HG02571 (cell line): ENCODE measurements around the gene PRKCA.
"Not testable (repeated sequence)": the region's sequence is repeated elsewhere in the genome, so short reads cannot be mapped to it uniquely, and the experiment has no call there.

ENCODE experiments used
- ATAC-seq: cut with Tn5 transposase; IDR thresholded peaks from one replicate; pipeline ENCODE4 v1.9.1; 2021; ENCODE audit warnings: mild to moderate bottlenecking, moderate library complexity; ENCODE audit not compliant: unreplicated experiment

Gene PRKCA

GRCh38 chr17:66349521-66350254, 47.3 kb downstream of the PRKCA start:
- ATAC-seq = no peak

- not testable (repeated sequence) for ATAC-seq
Observed at GRCh38 chr17:66350576-66350975, 48.2 kb downstream of the PRKCA start.

- ATAC-seq = no peak
Observed at GRCh38 chr17:66351033-66351432, 48.6 kb downstream of the PRKCA start.

- ATAC-seq = no peak
Observed at GRCh38 chr17:66351701-66352100, 49.3 kb downstream of the PRKCA start.

- ATAC-seq = no peak
Observed at GRCh38 chr17:66353937-66354401, 51.6 kb downstream of the PRKCA start.

GRCh38 chr17:66354472-66354871, 52.1 kb downstream of the PRKCA start:
- no peak for ATAC-seq

- no peak for ATAC-seq
Observed at GRCh38 chr17:66354981-66355380, 52.6 kb downstream of the PRKCA start.

GRCh38 chr17:66355510-66355909, 53.1 kb downstream of the PRKCA start:
- no peak for ATAC-seq

GRCh38 chr17:66357037-66357436, 54.6 kb downstream of the PRKCA start:
- ATAC-seq = no peak

- no peak for ATAC-seq
Observed at GRCh38 chr17:66359351-66359750, 56.9 kb downstream of the PRKCA start.

GRCh38 chr17:66360961-66361565, 58.6 kb downstream of the PRKCA start:
- not testable (repeated sequence) for ATAC-seq

GRCh38 chr17:66364508-66364907, 62.1 kb downstream of the PRKCA start:
- ATAC-seq = no peak

GRCh38 chr17:66364990-66365490, 62.6 kb downstream of the PRKCA start:
- no peak for ATAC-seq

GRCh38 chr17:66365903-66366302, 63.5 kb downstream of the PRKCA start:
- ATAC-seq = no peak

- no peak for ATAC-seq
Observed at GRCh38 chr17:66367107-66367506, 64.7 kb downstream of the PRKCA start.

GRCh38 chr17:66369830-66370229, 67.4 kb downstream of the PRKCA start:
- no peak for ATAC-seq

- no peak for ATAC-seq
Observed at GRCh38 chr17:66371561-66371960, 69.1 kb downstream of the PRKCA start.

GRCh38 chr17:66372182-66372581, 69.8 kb downstream of the PRKCA start:
- no peak for ATAC-seq

- no peak for ATAC-seq
Observed at GRCh38 chr17:66373079-66373478, 70.7 kb downstream of the PRKCA start.

- ATAC-seq = no peak
Observed at GRCh38 chr17:66373944-66374817, 71.8 kb downstream of the PRKCA start.

GRCh38 chr17:66375121-66375520, 72.7 kb downstream of the PRKCA start:
- no peak for ATAC-seq
